Measurements from ENCODE around the gene MICAL2. TPM values are rescaled to one million over a fixed set of nuclear protein-coding genes. Genes with fewer than 3 reads are reported as not detected.

MICAL2 gene
- total and polyA plus RNA-seq, 2 of the 8 experiments (the other 6 are each of a cell fraction or from before 2014, with no cell fraction given): 1.3 to 4.1 TPM

DNA sequence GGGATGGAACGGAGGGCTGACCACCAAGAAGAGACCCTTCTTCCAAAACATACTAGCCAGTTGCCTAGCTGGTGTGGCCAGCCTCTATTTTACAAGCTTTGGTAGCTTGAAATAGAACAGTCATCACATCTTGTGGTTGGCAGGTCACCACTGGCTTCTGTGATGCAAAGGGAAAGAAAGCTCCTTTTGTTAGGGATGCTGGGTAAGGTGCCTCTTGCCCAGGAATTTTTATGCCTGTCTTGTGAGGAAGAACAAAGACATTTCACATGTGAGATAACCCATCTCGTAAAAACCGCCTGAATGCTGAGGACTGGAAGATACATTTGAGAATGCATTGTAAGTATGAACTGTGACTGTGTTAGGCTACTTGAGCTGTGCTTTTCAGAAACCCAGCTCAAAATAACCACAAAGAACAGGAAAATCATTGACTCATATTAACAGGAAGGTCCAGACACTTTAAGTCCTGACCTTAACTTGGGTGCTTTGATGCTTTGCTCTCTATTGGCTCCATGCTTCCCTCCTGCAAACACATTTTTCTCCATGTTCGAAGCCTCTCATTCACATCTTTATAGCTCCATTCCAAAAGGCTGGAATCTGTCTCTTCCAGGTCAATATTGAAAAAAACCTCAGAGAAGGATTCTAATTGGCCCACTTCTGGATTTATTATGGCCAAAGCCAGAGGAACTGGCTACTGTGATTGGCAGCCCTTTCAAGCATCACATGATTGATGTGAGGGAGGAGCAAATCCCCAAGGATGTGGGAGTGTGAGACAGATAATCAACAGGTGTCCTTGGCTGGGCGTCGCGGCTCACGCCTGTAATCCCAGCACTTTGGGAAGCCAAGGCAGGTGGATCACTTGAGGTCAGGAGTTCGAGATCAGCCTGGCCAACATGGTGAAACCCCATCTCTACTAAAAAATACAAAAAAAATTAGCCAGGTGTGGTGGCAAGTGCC lies 53.9 kb downstream of the MICAL2 start:
- Histone ChIP-seq H4K8ac (ENCODE audit: extremely low read depth, insufficient read depth, low read length) (no peak overlapping the region), H2BK12ac (ENCODE audit: low read depth, low read length) (no peak overlapping the region), H3K14ac (ENCODE audit: insufficient read length) (no peak overlapping the region), H4K20me1 (replicated peaks in 1 of 2; ENCODE audit: control insufficient read depth in 1 of 2, insufficient read depth in 2 of 2, low read length in 2 of 2) (peaks cover 0 to 4% of the 10 kb centered on the region in 2 experiments), H3K79me1 (ENCODE audit: low read depth, low read length) (no peaks in the 10 kb centered on the region; the same call in 1 of the 2 replicates), H3K4me3 (ENCODE audit: extremely low read depth in 1 of 4, insufficient read depth in 2 of 4, low read depth in 3 of 4, low read length in 4 of 4) (no peak overlapping the region), H4K5ac (ENCODE audit: insufficient read length, low read depth, low read length) (no peak overlapping the region), H2AK5ac (ENCODE audit: low read depth, low read length) (no peak overlapping the region), H3K23ac (ENCODE audit: insufficient read length) (no peak overlapping the region), H3K23me2 (ENCODE audit: low read depth, low read length) (peaks cover 4% of the 10 kb centered on the region; the same call in 1 of the 2 replicates), H3K27me3 (replicated peaks in 1 of 4; ENCODE audit: control insufficient read depth in 3 of 4, extremely low read depth in 1 of 4, insufficient read depth in 3 of 4, low read length in 3 of 4) (no peaks in the 10 kb centered on the region), H3K18ac (ENCODE audit: extremely low read depth, low read length) (no peak overlapping the region), H3K4me2 (ENCODE audit: insufficient read depth in 1 of 2, low read depth in 2 of 2, low read length in 2 of 2) (no peak overlapping the region), H3K4me1 (replicated peaks in 1 of 4; ENCODE audit: control insufficient read depth in 3 of 4, insufficient read depth in 4 of 4, low read length in 3 of 4) (no peaks in the 10 kb centered on the region; a peak in 1 of 7 replicates), H4K91ac (replicated peaks; ENCODE audit: insufficient read length, low read length) (no peak overlapping the region), H3K4ac (replicated peaks; ENCODE audit: insufficient read length, low read depth, low read length) (no peak overlapping the region), H2BK20ac (ENCODE audit: low read length) (no peak overlapping the region), H3K56ac (replicated peaks; ENCODE audit: insufficient read length, low read depth, low read length) (no peak overlapping the region), H3K9ac (replicated peaks in 1 of 4; ENCODE audit: extremely low read depth in 1 of 4, low read depth in 3 of 4, low read length in 3 of 4) (no peak overlapping the region; a peak in 1 of 7 replicates), H2BK5ac (ENCODE audit: low read depth, low read length) (no peak overlapping the region), H3K9me3 (ENCODE audit: insufficient read depth in 2 of 2, low read depth in 1 of 2, low read length in 1 of 2) (no peaks in the 10 kb centered on the region), H2BK15ac (ENCODE audit: low read length) (no peak overlapping the region), H3K36me3 (ENCODE audit: control insufficient read depth in 2 of 4, insufficient read depth in 4 of 4, low read length in 3 of 4) (no peaks in the 10 kb centered on the region), H3K27ac (ENCODE audit: low read depth, low read length) (no peak overlapping the region), H3K79me2 (ENCODE audit: control insufficient read depth in 1 of 2, insufficient read depth in 2 of 2, low read length in 2 of 2) (no peaks in the 10 kb centered on the region; a peak in 1 of 4 replicates), H2BK120ac (replicated peaks; ENCODE audit: low read depth, low read length) (no peak overlapping the region), H2AFZ (ENCODE audit: low read length) (no peak overlapping the region)
- no peak for DNase-seq (ENCODE audit: low read depth in 1 of 2, low spot score in 2 of 2)
- WGBS, 2 experiments (ENCODE audit: extremely low coverage in 1 of 2, insufficient coverage in 1 of 2, insufficient read length in 1 of 2, insufficient replicate concordance in 2 of 2, low coverage in 1 of 2, low lambda C conversion rate in 2 of 2, missing lambda C conversion rate in 1 of 2): 88% methylated on average over 9 of the region's 9 CpGs; no CpG with 5 or more reads in 1 of the 2 experiments
- TF ChIP-seq CEBPB (IDR thresholded peaks at IDR 0.05; ENCODE audit: low read depth, low read length): no peak
- no peak for TF ChIP-seq JUND (IDR thresholded peaks at IDR 0.05; ENCODE audit: low read length)
- no peak for TF ChIP-seq SUZ12 (IDR thresholded peaks at IDR 0.05; ENCODE audit: low read length)
- TF ChIP-seq TBP (IDR thresholded peaks at IDR 0.05; ENCODE audit: low read depth, low read length): no peak
- no peak for TF ChIP-seq PHF8 (conservative IDR thresholded peaks at IDR 0.05; ENCODE audit: low read depth, low read length)
- TF ChIP-seq NANOG (IDR thresholded peaks at IDR 0.05; ENCODE audit: insufficient read depth, low read depth, low read length, poor library complexity, severe bottlenecking): no peak
- no peak for TF ChIP-seq SIRT6 (IDR thresholded peaks at IDR 0.05; ENCODE audit: low read length)
- TF ChIP-seq POU5F1 (IDR thresholded peaks at IDR 0.05; ENCODE audit: low read depth, low read length): no peak
- ChIA-PET POLR2A (ENCODE audit: partially characterized antibody) (no interaction called here), CTCF (ENCODE audit: partially characterized antibody) (interaction anchor here (0.5 to 1.9 kb wide), 11 partner anchors 10 to 124 kb away, joined by 3 to 5 read pairs (median 3); no protein-coding TSS in a partner anchor)
- no peak for FAIRE-seq

Data from H1 (cell line).